Mesangial cell (primary cell): ENCODE results near the gene ECE1. TPM values are rescaled to one million over a fixed set of nuclear protein-coding genes. Genes with fewer than 3 reads are reported as not detected.

ENCODE experiments used
- total RNA-seq: library from RNA; depleted of rRNA; stranded (reverse); fragments of >200 nt; gene quantifications from 2 replicates; pipeline ENCODE4 v1.2.3, GENCODE V29; 2015

ECE1 gene
- 108 and 121 TPM in 2 replicates for total RNA-seq

DNA sequence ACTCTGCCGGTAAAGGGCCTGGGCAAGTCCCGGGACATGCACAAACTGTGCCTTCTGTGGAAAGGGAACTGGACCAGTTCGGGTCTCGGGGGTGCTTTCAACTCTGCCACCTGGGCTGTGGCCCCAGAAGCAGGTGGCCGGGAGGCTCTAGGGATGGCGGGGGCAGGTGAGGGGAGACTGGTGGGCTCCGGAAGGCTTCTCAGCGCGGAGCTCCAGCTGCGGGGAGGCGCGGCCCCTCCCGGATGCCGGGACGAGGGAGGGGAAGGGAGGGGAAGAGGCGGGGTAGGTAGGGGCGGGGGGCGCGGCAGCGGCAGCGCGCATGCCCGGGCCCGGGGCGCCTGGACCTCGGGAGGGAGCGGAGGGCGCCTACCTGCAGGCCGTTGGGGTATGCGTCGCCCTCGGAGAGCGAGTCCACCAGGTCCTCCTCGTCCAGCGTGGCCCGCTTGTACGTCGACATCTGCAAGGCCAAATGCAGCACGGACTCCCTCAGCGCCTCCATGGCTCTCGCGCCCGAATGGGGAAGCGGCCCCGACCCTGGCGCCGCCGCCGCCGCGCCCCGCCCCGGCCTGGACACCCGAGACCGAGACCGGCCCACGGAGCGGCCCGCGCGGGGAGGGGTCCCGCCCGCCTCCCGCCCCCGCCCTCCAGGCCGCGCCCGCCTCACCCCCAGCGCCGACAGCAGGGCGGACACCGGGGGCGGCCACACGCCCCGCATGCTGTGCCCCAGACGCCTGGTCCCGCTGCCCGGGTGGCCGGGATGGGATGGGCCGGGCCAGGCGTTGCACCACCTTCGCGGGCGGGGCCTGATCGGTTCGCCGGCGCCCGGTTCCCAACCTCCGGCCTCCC is at the start of gene ECE1:
Gene ECE1, minus strand, starts transcription at position 764 of the 846 bp plus-strand sequence. Its CDS starts 49 bp downstream, at position 715.

DNA sequence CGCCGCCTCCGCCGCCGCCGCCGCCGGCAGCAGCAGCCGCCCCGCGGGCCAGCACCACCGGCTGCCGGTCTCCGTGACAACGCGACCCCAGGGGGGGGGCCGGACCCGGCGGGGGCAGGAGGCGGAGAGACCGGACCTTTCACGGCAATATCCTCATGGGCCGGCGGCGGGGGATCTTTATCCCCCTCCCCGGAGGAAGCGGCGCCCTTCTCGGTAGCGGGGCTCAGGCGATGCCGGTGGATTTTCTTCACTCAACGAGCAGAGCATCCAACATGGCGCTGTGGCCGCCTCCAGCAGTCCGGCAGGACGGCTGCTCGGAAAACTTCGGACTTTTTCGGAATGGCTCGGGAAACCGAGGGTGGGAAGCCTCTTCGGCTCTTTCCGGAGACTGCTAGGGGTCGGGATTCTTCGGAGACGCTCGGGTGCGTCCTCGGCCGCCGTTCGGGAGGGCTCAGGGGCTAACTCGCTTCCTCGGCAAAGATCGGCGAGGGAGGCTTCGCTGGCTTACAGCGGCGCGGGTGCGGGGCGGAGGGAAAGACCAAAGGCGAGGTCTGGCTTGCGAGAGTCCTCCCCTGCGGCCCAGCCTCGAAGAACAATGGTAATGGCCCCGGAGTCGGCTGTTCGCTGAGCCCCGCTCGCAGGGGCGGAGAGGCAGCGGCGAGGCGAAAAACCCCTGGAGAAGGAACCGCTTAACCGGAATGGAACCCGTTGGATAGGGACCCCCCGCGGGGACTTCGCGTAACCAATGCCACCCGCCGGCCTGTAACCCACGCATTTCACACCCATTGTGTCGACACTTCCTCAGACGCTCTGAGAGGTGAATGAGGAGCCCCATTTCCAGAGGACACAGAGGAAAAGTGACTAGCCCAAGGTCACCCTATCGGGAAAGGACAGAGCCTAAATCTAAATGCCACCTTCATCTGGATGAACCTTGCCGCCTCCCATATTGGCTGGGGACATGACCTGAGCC is 113.4 kb downstream of the ECE1 start, which contains the start of gene EIF4G3:
Gene EIF4G3, minus strand, starts transcription at position 312 of the 970 bp plus-strand sequence. CDS start 174,155 bp downstream, outside the sequence.

Other genes with a start within 250 kb of the ECE1 start
- gene EIF4G3, start 113.6 kb downstream of the ECE1 start, total RNA-seq: 24.1 and 31.7 TPM in 2 replicates
- 4.7 and 8.9 TPM in 2 replicates for gene NBPF3, start 149.7 kb upstream of the ECE1 start, total RNA-seq
- 7.2 and 10.1 TPM in 2 replicates for gene ALPL, start 219.0 kb upstream of the ECE1 start, total RNA-seq